GM21390 (cell line): ENCODE data around the gene LETM1.

Experiments
- ATAC-seq: cut with Tn5 transposase; IDR thresholded peaks from one replicate; pipeline ENCODE4 v1.9.1; 2021; ENCODE audit not compliant: unreplicated experiment

LETM1 gene

GRCh38 chr4:1797298-1797860, 58.6 kb downstream of the LETM1 start:
- ATAC-seq, result no peak

- no peak for ATAC-seq
Observed at GRCh38 chr4:1796486-1797204, 59.3 kb downstream of the LETM1 start.

GRCh38 chr4:1795299-1796195, 60.4 kb downstream of the LETM1 start:
- ATAC-seq, result no peak

GRCh38 chr4:1794809-1795298, 61.1 kb downstream of the LETM1 start:
- ATAC-seq, result no peak

- no peak for ATAC-seq
Observed at GRCh38 chr4:1793940-1794808, 61.8 kb downstream of the LETM1 start.

GRCh38 chr4:1793496-1793840, 62.5 kb downstream of the LETM1 start:
- no peak for ATAC-seq

GRCh38 chr4:1792832-1793495, 63.0 kb downstream of the LETM1 start, which contains the start of gene FGFR3:
FGFR3 (plus strand) TSS chr4:1793293; CDS start chr4:1793935, 642 bp downstream.
- no peak for ATAC-seq

- no peak for ATAC-seq
Observed at GRCh38 chr4:1792158-1792831, 63.7 kb downstream of the LETM1 start.

GRCh38 chr4:1790005-1790404, 66.0 kb downstream of the LETM1 start:
- ATAC-seq, result no peak

- ATAC-seq, result no peak
Observed at GRCh38 chr4:1789552-1789951, 66.4 kb downstream of the LETM1 start.

- no peak for ATAC-seq
Observed at GRCh38 chr4:1788254-1788973, 67.5 kb downstream of the LETM1 start.

- ATAC-seq, result no peak
Observed at GRCh38 chr4:1787411-1788077, 68.4 kb downstream of the LETM1 start.

- no peak for ATAC-seq
Observed at GRCh38 chr4:1786544-1787362, 69.2 kb downstream of the LETM1 start.

GRCh38 chr4:1785592-1785991, 70.4 kb downstream of the LETM1 start:
- ATAC-seq, result no peak

GRCh38 chr4:1784789-1785591, 71.0 kb downstream of the LETM1 start:
- no peak for ATAC-seq

GRCh38 chr4:1784395-1784788, 71.6 kb downstream of the LETM1 start:
- no peak for ATAC-seq

GRCh38 chr4:1783970-1784369, 72.0 kb downstream of the LETM1 start:
- ATAC-seq, result no peak
